ENCODE results near the gene TMEM165. TPM values are rescaled to one million over a fixed set of nuclear protein-coding genes. Genes with fewer than 3 reads are reported as not detected.
"Not testable (repeated sequence)": the region's sequence is repeated elsewhere in the genome, so short reads cannot be mapped to it uniquely, and the experiment has no call there.

TMEM165 gene
- total and polyA plus RNA-seq, 9 of the 15 experiments (the other 6 are each of a cell fraction or from before 2014, with no cell fraction given) = 21.3 to 145 (median 96.8) TPM

DNA sequence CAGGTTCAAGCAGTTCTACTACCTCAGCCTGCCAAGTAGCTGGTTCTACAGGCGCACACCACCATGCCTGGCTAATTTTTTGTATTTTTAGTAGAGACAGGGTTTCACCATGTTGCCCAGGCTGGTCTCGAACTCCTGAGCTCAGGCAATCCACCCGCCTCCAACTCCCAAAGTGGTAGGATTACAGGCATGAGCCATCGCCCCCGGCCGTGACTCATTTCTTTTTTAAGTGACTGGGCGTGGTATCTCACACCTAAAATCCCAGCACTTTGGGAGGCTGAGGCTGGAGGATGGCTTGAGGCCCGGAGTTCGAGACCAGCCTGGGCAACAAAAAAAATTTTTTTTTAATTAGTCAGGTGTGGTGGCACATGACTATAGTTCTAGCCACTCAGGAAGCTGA is 32.8 kb upstream of the TMEM165 start:
- intact Hi-C loops (cut with micrococcal nuclease); H3K9me1 ChIP-seq (ENCODE audit: control insufficient read depth, insufficient read depth, low read length); FAIRE-seq; in situ Hi-C loops (cut with MboI); H3K79me2 ChIP-seq (ENCODE audit: control insufficient read depth, insufficient read depth, low read length); H3K9ac ChIP-seq (ENCODE audit: insufficient read depth in 1 of 2, low read depth in 2 of 2, low read length in 2 of 2); H4K20me1 ChIP-seq (replicated peaks; ENCODE audit: control insufficient read depth, insufficient read depth, low read length); BruUV-seq (replicated peaks); H3K27ac ChIP-seq (ENCODE audit: extremely low read depth, low read depth, low read length); CTCF ChIA-PET (ENCODE audit: low intra/inter-chr PET ratio); H3K4me2 ChIP-seq (ENCODE audit: insufficient read depth, low read length); H3K9me3 ChIP-seq (replicated peaks; ENCODE audit: control insufficient read depth, insufficient read depth, low read depth, low read length); H3K4me3 ChIP-seq; H2AFZ ChIP-seq (ENCODE audit: low read depth, low read length); H3K27me3 ChIP-seq (ENCODE audit: control insufficient read depth in 2 of 2, insufficient read depth in 2 of 2, low read length in 2 of 2); H3K36me3 ChIP-seq (ENCODE audit: control insufficient read depth, insufficient read depth, low read length); TF ChIP-seq JUN (CRISPR knock-in tag; IDR thresholded peaks at IDR 0.05; ENCODE audit: borderline replicate concordance): not testable (repeated sequence)
- 53% methylated on average over 9 of the region's 9 CpGs for WGBS (ENCODE audit: insufficient coverage, low coverage, missing lambda C conversion rate)
- POLR2A ChIA-PET = interaction anchor here (0.6 kb wide), 1 partner anchor 14 kb away, joined by 3 read pairs; no protein-coding TSS in a partner anchor
- DNase-seq (ENCODE audit: extremely low read depth in 1 of 4, low spot score in 3 of 4) (peak in 1 of 4 experiments; percentile 62), ATAC-seq (peak; percentile 41)
- TF ChIP-seq, protein P1, sequence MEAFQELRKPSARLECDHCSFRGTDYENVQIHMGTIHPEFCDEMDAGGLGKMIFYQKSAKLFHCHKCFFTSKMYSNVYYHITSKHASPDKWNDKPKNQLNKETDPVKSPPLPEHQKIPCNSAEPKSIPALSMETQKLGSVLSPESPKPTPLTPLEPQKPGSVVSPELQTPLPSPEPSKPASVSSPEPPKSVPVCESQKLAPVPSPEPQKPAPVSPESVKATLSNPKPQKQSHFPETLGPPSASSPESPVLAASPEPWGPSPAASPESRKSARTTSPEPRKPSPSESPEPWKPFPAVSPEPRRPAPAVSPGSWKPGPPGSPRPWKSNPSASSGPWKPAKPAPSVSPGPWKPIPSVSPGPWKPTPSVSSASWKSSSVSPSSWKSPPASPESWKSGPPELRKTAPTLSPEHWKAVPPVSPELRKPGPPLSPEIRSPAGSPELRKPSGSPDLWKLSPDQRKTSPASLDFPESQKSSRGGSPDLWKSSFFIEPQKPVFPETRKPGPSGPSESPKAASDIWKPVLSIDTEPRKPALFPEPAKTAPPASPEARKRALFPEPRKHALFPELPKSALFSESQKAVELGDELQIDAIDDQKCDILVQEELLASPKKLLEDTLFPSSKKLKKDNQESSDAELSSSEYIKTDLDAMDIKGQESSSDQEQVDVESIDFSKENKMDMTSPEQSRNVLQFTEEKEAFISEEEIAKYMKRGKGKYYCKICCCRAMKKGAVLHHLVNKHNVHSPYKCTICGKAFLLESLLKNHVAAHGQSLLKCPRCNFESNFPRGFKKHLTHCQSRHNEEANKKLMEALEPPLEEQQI (IDR thresholded peaks at IDR 0.05) = 0 out of 2 replicates have a peak, but pooled peaks have one; percentile 37
- TF ChIP-seq NFE2 (IDR thresholded peaks at IDR 0.05; ENCODE audit: low read depth) = peak; percentile 52
- peak; percentile 51 for TF ChIP-seq DPF2 (IDR thresholded peaks at IDR 0.05)
- peak; percentile 36; the same call in 1 of the 2 replicates for TF ChIP-seq JUN (IDR thresholded peaks at IDR 0.05; ENCODE audit: borderline replicate concordance, low read depth, low read length)
- TF ChIP-seq ARID1B (IDR thresholded peaks at IDR 0.05) = peak; percentile 47; the same call in 1 of the 2 replicates
- peak; percentile 69 for TF ChIP-seq FOSL1 (tag; conservative IDR thresholded peaks at IDR 0.05)
- TF ChIP-seq JUND (IDR thresholded peaks at IDR 0.05; ENCODE audit: borderline replicate concordance, low read depth, low read length) = peak; percentile 41; the same call in 1 of the 2 replicates
- TF ChIP-seq JUND (tag; IDR thresholded peaks at IDR 0.05; ENCODE audit: borderline replicate concordance, low read depth, low read length) = peak; percentile 42; the same call in 1 of the 3 replicates
- TF ChIP-seq, protein P2, sequence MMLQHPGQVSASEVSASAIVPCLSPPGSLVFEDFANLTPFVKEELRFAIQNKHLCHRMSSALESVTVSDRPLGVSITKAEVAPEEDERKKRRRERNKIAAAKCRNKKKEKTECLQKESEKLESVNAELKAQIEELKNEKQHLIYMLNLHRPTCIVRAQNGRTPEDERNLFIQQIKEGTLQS (IDR thresholded peaks at IDR 0.05) = peak; percentile 80
- TF ChIP-seq, protein P2 (CRISPR knock-in tag; conservative IDR thresholded peaks at IDR 0.05) = not testable (repeated sequence)
- TF ChIP-seq SMARCA4 (IDR thresholded peaks at IDR 0.05) = peak; percentile 31; the same call in 1 of the 2 replicates
- peak; percentile 75 for TF ChIP-seq EGR1 (conservative IDR thresholded peaks at IDR 0.05)
- TF ChIP-seq RCOR1 (IDR thresholded peaks at IDR 0.05; ENCODE audit: borderline replicate concordance in 1 of 2, low read depth in 2 of 2, low read length in 2 of 2) = 0 out of 4 replicates have a peak, but pooled peaks of 1 of the 2 experiments have one; percentile 45
- peak; percentile 50 to 57; a peak in 2 of 4 replicates for TF ChIP-seq KDM1A (IDR thresholded peaks at IDR 0.05)
- H3K4me1 ChIP-seq (replicated peaks in 1 of 2; ENCODE audit: control insufficient read depth in 2 of 2, insufficient read depth in 2 of 2, low read length in 2 of 2) = peaks cover 4 to 13% of the 10 kb centered on the region in 2 experiments; a peak in 3 of 5 replicates
